Measurements from ENCODE around the gene GNPTAB.
A peak's percentile ranks its signal among the peaks of the same experiment; 100 is the strongest.

The GNPTAB gene

DNA sequence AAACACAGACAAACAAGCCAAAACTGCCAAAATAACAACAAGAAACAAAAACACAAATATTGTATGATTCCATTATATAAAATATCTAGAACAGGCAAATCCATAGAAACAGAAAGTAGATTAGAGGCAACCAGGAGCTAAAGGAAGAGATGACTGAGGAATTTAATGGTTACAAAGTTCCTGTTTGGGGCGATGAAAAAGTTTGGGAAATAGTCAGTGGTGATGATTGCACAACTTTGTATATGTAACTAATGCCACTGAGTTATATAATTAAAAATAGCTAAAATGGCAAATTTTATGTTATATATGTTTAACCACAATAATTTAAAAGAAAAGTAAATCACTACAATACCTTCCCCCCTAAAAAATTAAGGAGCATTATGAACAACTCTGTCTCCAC is 24.5 kb downstream of the GNPTAB start:
- no peak for DNase-seq
- TF ChIP-seq POLR2A (IDR thresholded peaks at IDR 0.05; ENCODE audit: low read length) = no peak
- no peak for TF ChIP-seq GATA1 (IDR thresholded peaks at IDR 0.05; ENCODE audit: low read depth, low read length)

DNA sequence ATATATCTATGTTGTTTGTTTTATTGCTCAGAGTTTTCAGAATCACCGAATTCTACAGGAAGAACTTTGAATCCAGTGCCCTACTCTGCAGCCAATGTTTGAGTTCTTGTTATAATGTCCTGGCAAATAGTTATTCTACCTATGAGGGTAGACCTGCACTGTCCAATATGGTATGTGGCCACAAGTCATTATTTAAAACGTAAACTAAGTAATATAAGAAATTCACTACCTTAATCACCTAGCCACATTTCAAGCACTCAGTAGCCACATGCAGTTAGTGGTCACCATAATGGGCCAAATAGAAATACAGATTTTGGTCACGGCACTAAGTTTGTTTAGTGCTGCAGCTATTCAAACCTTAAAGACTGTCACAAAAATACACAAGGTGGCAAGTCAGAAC is 26.4 kb downstream of the GNPTAB start:
- no peak for DNase-seq
- TF ChIP-seq GATA1 (IDR thresholded peaks at IDR 0.05; ENCODE audit: low read depth, low read length) (no peak), POLR2A (IDR thresholded peaks at IDR 0.05; ENCODE audit: low read length) (no peak)

DNA sequence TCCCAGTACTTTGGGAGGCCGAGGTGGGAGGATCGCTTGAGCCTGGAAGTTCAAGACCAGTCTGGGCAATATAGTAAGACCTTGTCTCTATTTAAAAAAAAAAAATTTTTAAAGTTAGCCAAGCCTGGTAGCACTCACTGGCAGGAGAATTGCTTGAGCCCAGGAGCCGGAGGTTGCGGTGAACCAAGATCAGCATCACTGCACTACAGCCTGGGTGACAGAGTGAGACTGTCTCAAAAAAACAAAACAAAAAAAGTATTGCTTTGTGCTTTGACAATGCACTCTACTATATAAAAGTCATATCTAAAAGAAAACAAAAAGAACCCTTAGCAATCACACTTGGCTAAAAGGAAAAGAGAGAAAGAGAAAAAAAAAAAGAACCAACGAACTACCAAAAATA is 26.8 kb downstream of the GNPTAB start:
- no peak for DNase-seq
- TF ChIP-seq POLR2A (IDR thresholded peaks at IDR 0.05; ENCODE audit: low read length) = no peak

DNA sequence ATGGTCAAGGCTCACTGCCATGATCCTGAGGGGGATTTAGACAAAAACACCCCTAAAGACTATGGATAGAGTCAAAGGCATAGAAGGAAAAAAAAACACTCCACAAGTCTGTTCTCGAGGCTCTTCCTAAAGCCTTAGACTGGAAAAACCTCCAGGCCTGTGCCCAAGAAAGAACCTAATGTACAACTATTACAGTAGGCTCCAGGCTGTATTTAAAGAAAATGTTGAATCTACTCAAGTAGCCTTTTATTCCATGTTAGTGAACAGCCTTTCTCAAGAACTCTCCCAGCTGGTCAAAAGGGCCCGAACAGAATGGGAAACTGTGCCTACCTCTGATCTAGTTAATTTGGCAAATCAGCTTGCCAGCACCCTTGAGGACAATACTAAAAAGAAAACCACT is 28.3 kb downstream of the GNPTAB start:
- DNase-seq = no peak
- TF ChIP-seq POLR2A (IDR thresholded peaks at IDR 0.05; ENCODE audit: low read length) = no peak
- no peak for TF ChIP-seq GATA1 (IDR thresholded peaks at IDR 0.05; ENCODE audit: low read depth, low read length)

DNA sequence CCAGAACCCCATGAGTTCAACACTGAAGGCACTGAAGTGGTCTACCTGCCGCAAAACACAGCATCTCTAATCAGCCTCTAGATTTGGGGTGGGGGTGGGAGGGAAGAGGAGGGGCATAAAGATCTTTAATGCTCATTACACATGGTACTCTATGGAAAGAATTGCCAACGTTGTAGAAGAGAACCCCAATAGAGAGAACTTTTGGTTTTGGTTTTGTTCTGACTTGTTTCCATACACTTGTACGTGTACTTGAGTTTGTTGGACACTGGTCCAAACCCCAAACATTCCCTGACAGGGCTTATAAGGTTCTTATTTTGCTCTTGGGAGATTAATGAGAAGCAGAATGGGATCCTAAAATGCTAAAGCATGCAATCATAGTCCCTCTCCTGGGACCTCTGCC is 31.0 kb downstream of the GNPTAB start:
- TF ChIP-seq POLR2A (IDR thresholded peaks at IDR 0.05; ENCODE audit: low read length) = no peak
- no peak for TF ChIP-seq GATA1 (IDR thresholded peaks at IDR 0.05; ENCODE audit: low read depth, low read length)

DNA sequence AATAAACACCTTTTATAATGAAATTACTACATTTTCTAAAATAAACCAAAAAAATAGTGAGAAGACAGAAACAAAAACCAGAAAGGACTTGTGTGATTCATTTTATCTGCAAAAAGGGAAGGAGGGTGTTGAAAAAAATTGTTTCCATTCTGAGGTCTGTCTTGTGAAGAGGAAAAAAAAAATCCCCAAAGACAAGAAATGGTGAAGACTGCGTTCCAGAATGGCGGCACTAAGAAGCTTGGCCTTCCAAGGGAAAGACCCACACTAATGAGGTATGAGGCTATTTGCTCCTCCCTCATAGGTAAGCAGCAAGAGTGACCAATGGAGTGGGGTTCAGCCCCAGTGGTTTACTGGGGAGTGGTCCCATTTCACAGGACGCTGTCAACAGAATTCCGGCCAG is 35.0 kb downstream of the GNPTAB start:
- no peak for TF ChIP-seq POLR2A (IDR thresholded peaks at IDR 0.05; ENCODE audit: low read length)
- no peak for TF ChIP-seq GATA1 (IDR thresholded peaks at IDR 0.05; ENCODE audit: low read depth, low read length)
- DNase-seq = no peak

More for the DNA sequence above, 31.0 kb downstream of the GNPTAB start:
- DNase-seq = no peak

DNA sequence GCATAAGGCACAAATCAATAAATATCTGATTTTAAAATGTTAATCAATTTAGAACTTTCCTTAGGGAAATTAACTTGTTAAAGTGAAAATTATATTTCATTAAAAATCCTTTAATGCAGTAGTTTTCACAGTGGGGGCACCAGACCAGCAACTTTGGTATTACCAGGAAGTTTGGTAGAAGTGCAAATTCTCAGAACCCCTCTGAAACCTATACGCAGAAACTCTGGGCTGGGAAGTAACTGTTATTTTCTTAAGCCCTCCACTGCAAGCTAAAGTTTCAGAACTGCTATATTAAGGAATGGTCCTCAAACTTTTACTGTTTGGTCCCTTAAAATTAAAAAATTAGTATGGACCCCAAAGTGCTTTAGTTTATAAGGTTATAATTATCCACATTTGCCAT is 35.7 kb downstream of the GNPTAB start:
- no peak for TF ChIP-seq GATA1 (IDR thresholded peaks at IDR 0.05; ENCODE audit: low read depth, low read length)
- no peak for TF ChIP-seq POLR2A (IDR thresholded peaks at IDR 0.05; ENCODE audit: low read length)
- DNase-seq = no peak

DNA sequence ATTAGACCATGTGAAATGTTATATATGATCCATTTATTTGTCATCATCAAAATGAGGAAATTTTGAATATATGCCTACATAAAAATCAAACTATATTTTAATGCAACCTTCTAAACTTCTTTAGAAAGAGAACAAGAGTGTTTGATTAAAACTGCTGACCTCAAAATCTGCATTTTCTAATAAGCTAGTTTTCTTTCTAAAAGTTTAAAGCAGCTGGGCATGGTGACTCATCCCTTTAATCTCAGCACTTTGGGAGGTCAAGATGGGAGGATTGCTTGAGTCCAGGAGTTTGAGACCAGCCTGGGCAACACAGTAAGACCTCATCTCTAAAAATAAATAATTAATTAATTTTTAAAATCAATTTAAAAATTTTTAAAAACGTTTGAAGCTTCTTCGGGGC is 36.2 kb downstream of the GNPTAB start:
- DNase-seq = peak in 1 of 2 experiments; percentile 15
- no peak for TF ChIP-seq POLR2A (IDR thresholded peaks at IDR 0.05; ENCODE audit: low read length)
- TF ChIP-seq GATA1 (IDR thresholded peaks at IDR 0.05; ENCODE audit: low read depth, low read length) = no peak

DNA sequence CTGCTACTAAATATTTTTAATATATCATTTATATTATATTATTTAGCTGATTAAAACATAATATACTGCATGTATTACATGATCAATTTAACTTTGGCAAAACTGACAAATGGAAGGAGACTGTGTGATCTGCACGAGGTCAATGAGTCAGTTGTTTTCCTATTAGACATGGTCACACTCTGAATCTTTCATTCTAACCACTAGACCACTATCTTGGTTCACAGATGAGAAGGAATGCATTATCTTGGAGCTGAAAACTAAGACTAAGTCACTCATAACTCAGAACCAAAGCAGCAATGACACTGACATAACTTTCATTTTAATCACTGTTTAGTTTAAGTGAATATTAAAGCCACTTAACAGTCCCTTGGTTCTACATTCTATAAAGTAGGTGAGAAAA is 37.4 kb downstream of the GNPTAB start:
- peak; percentile 75 to 89 for DNase-seq
- TF ChIP-seq GATA1 (IDR thresholded peaks at IDR 0.05; ENCODE audit: low read depth, low read length) = no peak
- no peak for TF ChIP-seq POLR2A (IDR thresholded peaks at IDR 0.05; ENCODE audit: low read length)

DNA sequence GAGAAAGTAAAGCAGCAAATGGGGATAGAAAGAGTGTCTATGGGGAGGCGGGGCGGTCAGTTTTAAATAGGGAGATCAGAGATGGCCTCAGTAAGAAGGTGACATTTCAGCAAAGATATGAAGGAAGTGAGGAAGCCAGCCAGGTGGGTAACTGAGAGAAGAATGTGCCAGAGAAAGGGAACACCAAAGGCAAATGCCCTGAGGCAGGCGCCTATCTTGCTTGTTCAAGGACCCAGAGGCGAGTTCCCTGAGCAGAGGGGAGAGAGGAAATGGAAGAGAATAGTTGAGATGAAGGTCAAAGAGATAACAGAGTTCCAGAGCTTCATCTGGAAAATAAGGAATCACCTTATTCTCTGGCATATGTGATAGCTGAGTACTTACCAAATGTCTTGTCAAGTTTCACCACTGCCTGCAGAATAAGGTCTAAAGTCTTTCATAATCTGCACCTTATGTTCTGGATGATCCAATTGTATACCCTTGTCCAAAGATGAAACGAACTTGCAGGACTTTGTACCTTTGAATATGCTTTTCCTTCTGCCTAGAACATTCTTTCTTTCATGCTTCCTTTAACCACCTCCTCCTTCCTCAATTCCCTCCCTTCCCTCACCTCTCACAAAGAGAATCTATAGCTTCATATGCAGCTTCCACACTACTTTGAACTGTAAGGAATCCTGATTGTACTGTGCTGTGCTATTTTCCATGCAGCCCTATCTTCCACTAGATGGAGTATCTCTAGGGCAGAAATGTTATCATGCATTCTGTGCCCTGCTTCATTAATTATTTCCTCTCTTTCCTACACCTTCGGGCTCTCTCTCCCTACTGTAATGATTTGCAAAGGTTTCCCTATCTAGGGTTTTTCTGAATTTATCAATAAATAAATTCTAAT is 38.5 kb downstream of the GNPTAB start:
- TF ChIP-seq POLR2A (IDR thresholded peaks at IDR 0.05; ENCODE audit: low read length) (no peak), GATA1 (IDR thresholded peaks at IDR 0.05; ENCODE audit: low read depth, low read length) (no peak)
- peak; percentile 22 to 28 for DNase-seq

DNA sequence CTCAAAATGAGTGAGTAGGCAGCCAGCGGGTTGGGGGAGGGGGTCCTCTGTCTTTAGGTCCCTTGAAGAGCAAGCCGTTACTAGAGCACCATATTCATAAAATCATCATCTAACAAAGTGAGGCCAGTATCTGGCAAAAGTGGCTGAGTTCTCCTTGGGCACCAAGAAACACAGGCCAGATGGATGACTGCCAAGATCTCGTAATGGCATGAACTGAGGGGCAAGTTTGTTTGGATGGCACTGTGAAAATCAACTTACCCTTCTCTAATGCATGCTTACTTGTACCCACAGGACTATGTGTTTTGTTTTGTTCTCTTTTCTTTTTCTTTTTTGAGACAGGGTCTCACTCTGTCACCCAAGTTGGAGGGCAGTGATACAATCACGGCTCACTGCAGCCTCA is 41.6 kb downstream of the GNPTAB start:
- TF ChIP-seq POLR2A (IDR thresholded peaks at IDR 0.05; ENCODE audit: low read length) (no peak), GATA1 (IDR thresholded peaks at IDR 0.05; ENCODE audit: low read depth, low read length) (no peak)

DNA sequence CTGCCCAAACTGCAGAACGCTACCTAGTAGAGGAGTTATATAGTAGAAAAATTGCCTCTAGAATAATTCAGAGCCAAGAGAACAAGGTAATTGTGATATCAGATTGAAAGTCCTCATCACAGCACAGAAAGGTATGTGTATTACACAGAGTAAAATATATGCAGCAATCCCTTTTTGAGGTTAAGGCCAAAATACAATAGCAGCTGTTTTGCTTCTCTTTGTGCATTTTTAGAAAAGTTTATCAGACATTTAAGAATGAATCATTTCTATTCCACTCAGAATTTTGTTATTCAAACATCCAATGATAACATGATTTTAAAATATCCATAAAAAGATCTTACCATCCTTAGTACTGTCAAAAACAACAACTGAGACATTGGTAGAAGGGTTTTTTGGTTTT is 45.1 kb downstream of the GNPTAB start:
- no peak for DNase-seq
- no peak for TF ChIP-seq POLR2A (IDR thresholded peaks at IDR 0.05; ENCODE audit: low read length)
- no peak for TF ChIP-seq GATA1 (IDR thresholded peaks at IDR 0.05; ENCODE audit: low read depth, low read length)

More for the DNA sequence above, 41.6 kb downstream of the GNPTAB start:
- no peak for DNase-seq

DNA sequence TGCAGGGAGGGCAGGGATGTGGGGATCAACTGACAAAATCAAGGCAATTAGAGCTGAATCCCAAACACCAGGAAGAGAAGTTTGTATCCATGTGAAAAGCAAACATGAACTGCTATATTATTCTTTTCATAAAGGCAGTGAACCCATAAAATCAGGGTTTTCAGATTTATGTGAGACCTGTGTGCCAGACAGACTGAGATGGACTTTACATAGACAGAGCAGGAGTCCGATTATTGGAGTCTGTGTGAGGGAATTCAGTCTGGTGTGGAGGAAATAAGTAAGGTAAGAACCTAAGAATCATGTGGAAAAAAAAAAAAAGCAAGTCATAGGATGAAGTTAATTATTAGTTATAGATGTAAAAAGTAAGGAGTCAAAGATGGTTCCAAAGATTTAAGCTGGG is 46.4 kb downstream of the GNPTAB start:
- no peak for DNase-seq
- no peak for TF ChIP-seq GATA1 (IDR thresholded peaks at IDR 0.05; ENCODE audit: low read depth, low read length)
- TF ChIP-seq POLR2A (IDR thresholded peaks at IDR 0.05; ENCODE audit: low read length) = no peak

DNA sequence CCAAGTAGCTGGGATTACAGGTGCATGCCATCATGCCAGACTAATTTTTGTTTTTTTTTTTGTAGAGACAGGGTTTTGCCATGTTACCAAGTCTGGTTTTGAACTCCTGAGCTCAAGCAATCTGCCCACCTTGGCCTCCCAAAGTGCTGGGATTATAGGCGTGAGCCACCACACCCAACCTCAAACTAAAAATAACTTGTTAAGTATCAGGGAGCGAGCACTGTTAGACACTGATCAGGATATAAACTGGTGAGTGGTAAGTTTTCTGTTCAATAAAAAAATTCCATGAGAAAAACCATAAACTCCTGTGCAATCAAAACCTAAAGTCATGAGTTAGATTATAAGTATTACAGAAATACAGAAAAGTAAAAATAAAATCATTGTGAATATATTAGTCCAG is 46.9 kb downstream of the GNPTAB start:
- TF ChIP-seq GATA1 (IDR thresholded peaks at IDR 0.05; ENCODE audit: low read depth, low read length) (no peak), POLR2A (IDR thresholded peaks at IDR 0.05; ENCODE audit: low read length) (no peak)
- no peak for DNase-seq

DNA sequence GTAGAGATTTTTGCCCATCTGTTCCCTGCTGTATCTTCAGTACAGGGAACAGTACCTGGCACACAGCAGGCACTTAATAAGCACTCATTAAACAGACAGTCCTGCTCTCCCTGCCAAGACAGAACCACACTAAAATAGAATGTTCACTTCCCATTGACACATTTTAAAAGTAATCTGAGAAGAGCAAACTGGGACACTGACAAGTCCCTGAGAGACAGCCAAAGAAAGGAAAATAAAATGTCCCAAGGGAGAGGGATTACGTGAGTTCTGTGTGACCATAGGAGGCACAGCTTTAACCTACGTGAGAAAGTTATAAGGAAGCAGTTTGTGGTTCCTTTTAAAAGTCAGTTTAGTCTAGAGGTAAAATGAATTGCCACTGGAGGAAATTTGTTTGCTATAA is 47.6 kb downstream of the GNPTAB start:
- TF ChIP-seq POLR2A (IDR thresholded peaks at IDR 0.05; ENCODE audit: low read length) (no peak), GATA1 (IDR thresholded peaks at IDR 0.05; ENCODE audit: low read depth, low read length) (no peak)
- DNase-seq = no peak

Data from erythroblast (primary cell).